ENCODE results near the gene TMEM132D.

The TMEM132D gene

GRCh38 chr12:129466499-129466898 lies 437.3 kb downstream of the TMEM132D start:
- H3K27me3 ChIP-seq = no peaks in the 10 kb centered on the region
- no peak for TF ChIP-seq Cebpa-rat (IDR thresholded peaks at IDR 0.05)

GRCh38 chr12:129459886-129460285 lies 443.9 kb downstream of the TMEM132D start:
- no peaks in the 10 kb centered on the region for H4K20me1 ChIP-seq
- H3K9ac ChIP-seq = no peak overlapping the region
- H3K4me1 ChIP-seq = no peaks in the 10 kb centered on the region
- H3K4me2 ChIP-seq = no peak overlapping the region
- H3K27me3 ChIP-seq = no peaks in the 10 kb centered on the region
- no peaks in the 10 kb centered on the region for H3K36me3 ChIP-seq
- TF ChIP-seq Cebpa-rat (IDR thresholded peaks at IDR 0.05) = no peak
- no peak overlapping the region for H3K27ac ChIP-seq
- H3K9me3 ChIP-seq = no peaks in the 10 kb centered on the region
- no peak overlapping the region for H3K4me3 ChIP-seq

More at GRCh38 chr12:129466499-129466898, 437.3 kb downstream of the TMEM132D start:
- Histone ChIP-seq H3K4me1 (no peaks in the 10 kb centered on the region), H3K9ac (no peak overlapping the region), H3K36me3 (no peaks in the 10 kb centered on the region), H3K9me3 (no peaks in the 10 kb centered on the region), H3K4me2 (no peak overlapping the region), H4K20me1 (no peaks in the 10 kb centered on the region), H3K27ac (no peak overlapping the region), H3K4me3 (no peak overlapping the region)

- Histone ChIP-seq H3K27me3 (no peaks in the 10 kb centered on the region), H3K4me1 (no peaks in the 10 kb centered on the region), H3K36me3 (no peaks in the 10 kb centered on the region), H3K4me2 (no peak overlapping the region), H3K27ac (no peak overlapping the region), H3K9me3 (no peaks in the 10 kb centered on the region), H3K4me3 (no peak overlapping the region), H3K9ac (no peak overlapping the region), H4K20me1 (no peaks in the 10 kb centered on the region)
- no peak for TF ChIP-seq Cebpa-rat (IDR thresholded peaks at IDR 0.05)
Measured at GRCh38 chr12:129446696-129447095, 457.1 kb downstream of the TMEM132D start.

DNA sequence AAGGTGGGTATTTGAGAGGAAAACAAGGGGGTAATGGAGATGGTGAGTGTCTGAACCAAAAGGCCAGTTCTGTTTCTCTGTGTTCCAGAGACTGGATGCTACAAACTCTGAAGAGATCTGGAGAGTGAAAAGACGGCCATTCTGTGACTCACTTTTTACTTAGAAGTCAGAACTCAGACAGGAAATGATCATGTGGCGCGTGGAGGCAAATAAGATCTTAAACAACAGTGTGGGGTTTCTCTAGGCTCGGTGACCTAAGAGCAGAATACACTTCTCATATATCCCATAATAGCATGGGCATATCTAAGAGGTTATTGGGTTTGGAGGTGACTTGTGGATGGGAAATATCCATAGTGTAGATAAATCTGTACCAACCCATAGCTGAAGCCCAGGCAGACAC lies 463.5 kb downstream of the TMEM132D start:
- no peaks in the 10 kb centered on the region for H3K27me3 ChIP-seq
- H3K4me2 ChIP-seq = no peak overlapping the region
- no peaks in the 10 kb centered on the region for H3K4me1 ChIP-seq
- H3K9me3 ChIP-seq = no peaks in the 10 kb centered on the region
- no peaks in the 10 kb centered on the region for H3K36me3 ChIP-seq
- no peak overlapping the region for H3K27ac ChIP-seq
- no peak overlapping the region for H3K9ac ChIP-seq
- H4K20me1 ChIP-seq = no peaks in the 10 kb centered on the region
- no peak for TF ChIP-seq Cebpa-rat (IDR thresholded peaks at IDR 0.05)
- no peak overlapping the region for H3K4me3 ChIP-seq

DNA sequence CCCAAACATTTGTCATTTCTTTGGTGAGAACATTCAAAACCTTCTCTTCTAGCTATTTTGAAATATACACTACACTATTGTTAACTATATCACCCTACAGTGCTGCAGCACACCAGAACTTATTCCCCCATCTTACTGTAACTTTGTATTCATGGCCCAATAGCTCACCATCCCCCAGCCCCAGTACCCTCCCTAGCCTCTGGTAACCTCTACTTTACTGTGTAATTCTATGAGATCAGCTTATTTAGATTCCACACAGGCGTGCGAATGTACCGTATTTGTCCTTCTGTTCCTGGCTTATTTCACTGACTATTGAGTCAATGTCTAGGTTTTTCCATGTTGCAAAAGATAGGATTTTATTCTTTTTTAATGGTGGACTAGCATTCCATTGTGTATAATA lies 469.0 kb downstream of the TMEM132D start:
- no peaks in the 10 kb centered on the region for H4K20me1 ChIP-seq
- H3K9me3 ChIP-seq = no peaks in the 10 kb centered on the region
- no peak overlapping the region for H3K4me3 ChIP-seq
- H3K27ac ChIP-seq = no peak overlapping the region
- H3K9ac ChIP-seq = no peak overlapping the region
- H3K27me3 ChIP-seq = no peaks in the 10 kb centered on the region
- no peaks in the 10 kb centered on the region for H3K4me1 ChIP-seq
- no peak overlapping the region for H3K4me2 ChIP-seq
- TF ChIP-seq Cebpa-rat (IDR thresholded peaks at IDR 0.05) = no peak
- no peaks in the 10 kb centered on the region for H3K36me3 ChIP-seq

- H3K9me3 ChIP-seq = no peaks in the 10 kb centered on the region
- H3K4me1 ChIP-seq = no peaks in the 10 kb centered on the region
- H3K27ac ChIP-seq = no peak overlapping the region
- TF ChIP-seq Cebpa-rat (IDR thresholded peaks at IDR 0.05) = no peak
- no peaks in the 10 kb centered on the region for H4K20me1 ChIP-seq
- H3K27me3 ChIP-seq = no peaks in the 10 kb centered on the region
- H3K4me2 ChIP-seq = no peak overlapping the region
- H3K9ac ChIP-seq = no peak overlapping the region
- H3K36me3 ChIP-seq = no peaks in the 10 kb centered on the region
- H3K4me3 ChIP-seq = no peak overlapping the region
Measured at GRCh38 chr12:129428240-129428936, 475.4 kb downstream of the TMEM132D start.

GRCh38 chr12:129423041-129423580 lies 480.7 kb downstream of the TMEM132D start:
- no peak for TF ChIP-seq Cebpa-rat (IDR thresholded peaks at IDR 0.05)
- no peaks in the 10 kb centered on the region for H3K4me1 ChIP-seq
- no peak overlapping the region for H3K4me3 ChIP-seq
- no peaks in the 10 kb centered on the region; the same call in 1 of the 2 replicates for H3K9me3 ChIP-seq
- H3K36me3 ChIP-seq = no peaks in the 10 kb centered on the region
- no peak overlapping the region for H3K27ac ChIP-seq
- no peaks in the 10 kb centered on the region for H3K27me3 ChIP-seq
- H3K4me2 ChIP-seq = no peak overlapping the region
- no peak overlapping the region for H3K9ac ChIP-seq
- no peaks in the 10 kb centered on the region for H4K20me1 ChIP-seq

DNA sequence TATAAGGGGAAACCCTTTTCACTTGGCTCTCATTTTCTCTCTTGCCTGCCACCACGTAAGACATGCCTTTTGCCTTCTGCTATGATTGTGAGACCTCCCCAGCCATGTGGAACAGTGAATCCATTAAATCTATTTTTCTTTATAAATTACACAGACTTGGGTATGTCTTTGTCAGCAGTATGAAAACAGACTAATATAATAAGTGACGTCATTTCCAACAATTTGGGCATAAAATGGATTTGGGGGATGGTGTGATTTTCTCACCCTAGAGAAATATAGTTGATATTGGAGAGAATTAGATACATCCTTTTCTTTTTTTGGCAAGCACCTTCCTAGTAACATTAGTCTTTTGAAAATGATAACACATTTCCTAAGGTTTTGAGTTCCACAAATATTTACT lies 490.5 kb downstream of the TMEM132D start:
- Histone ChIP-seq H3K27me3 (no peaks in the 10 kb centered on the region), H3K36me3 (no peaks in the 10 kb centered on the region), H3K27ac (no peak overlapping the region), H3K4me1 (no peaks in the 10 kb centered on the region), H3K4me2 (no peak overlapping the region), H4K20me1 (no peaks in the 10 kb centered on the region), H3K4me3 (no peak overlapping the region), H3K9me3 (no peaks in the 10 kb centered on the region; the same call in 1 of the 2 replicates), H3K9ac (no peak overlapping the region)
- TF ChIP-seq Cebpa-rat (IDR thresholded peaks at IDR 0.05) = no peak

DNA sequence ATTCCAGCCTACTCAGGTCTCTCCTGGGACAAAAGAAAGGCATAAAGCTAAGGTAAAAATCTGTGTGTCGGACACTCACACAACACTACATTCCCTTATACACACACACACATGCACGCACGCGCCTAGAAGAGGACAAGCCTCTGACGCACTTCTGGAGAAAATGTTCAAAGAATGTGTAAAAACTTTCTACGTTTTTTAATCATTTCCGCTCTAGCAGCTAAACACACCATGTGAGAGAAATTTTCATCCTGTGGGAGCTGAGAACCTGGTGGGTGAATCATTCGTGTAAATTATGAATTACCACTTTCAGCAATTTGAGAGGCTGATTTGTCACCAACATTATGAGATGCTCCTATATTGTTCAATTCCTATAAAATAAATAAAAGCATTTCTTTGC lies 494.5 kb downstream of the TMEM132D start:
- no peaks in the 10 kb centered on the region for H3K4me1 ChIP-seq
- no peaks in the 10 kb centered on the region for H3K9me3 ChIP-seq
- H4K20me1 ChIP-seq = no peaks in the 10 kb centered on the region
- no peak overlapping the region for H3K9ac ChIP-seq
- H3K36me3 ChIP-seq = no peaks in the 10 kb centered on the region
- no peaks in the 10 kb centered on the region for H3K27me3 ChIP-seq
- no peak overlapping the region for H3K27ac ChIP-seq
- no peak overlapping the region for H3K4me2 ChIP-seq
- H3K4me3 ChIP-seq = no peak overlapping the region
- no peak for TF ChIP-seq Cebpa-rat (IDR thresholded peaks at IDR 0.05)

DNA sequence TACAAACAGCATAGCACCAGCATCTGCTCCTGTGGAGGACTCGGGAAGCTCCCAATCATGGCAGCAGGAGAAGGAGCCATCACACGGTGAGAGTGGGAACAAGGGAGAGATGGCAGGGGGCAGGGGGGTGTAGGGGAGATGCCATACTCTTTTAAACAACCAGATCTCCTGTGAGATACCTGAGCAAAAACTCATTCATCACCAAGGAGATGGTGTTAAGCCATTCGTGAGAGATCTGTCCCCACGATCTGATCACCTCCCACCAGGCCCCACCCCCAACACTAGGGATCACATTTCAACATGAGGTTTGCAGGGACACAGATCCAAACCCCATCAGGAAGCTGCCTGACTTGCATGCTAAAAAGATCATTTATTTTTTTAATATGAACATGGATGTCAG lies 499.3 kb downstream of the TMEM132D start:
- no peak overlapping the region for H3K4me2 ChIP-seq
- H3K27ac ChIP-seq = no peak overlapping the region
- no peaks in the 10 kb centered on the region for H4K20me1 ChIP-seq
- no peak overlapping the region for H3K9ac ChIP-seq
- no peaks in the 10 kb centered on the region for H3K9me3 ChIP-seq
- H3K4me3 ChIP-seq = no peak overlapping the region
- no peaks in the 10 kb centered on the region for H3K36me3 ChIP-seq
- TF ChIP-seq Cebpa-rat (IDR thresholded peaks at IDR 0.05) = no peak
- H3K27me3 ChIP-seq = no peaks in the 10 kb centered on the region
- H3K4me1 ChIP-seq = no peaks in the 10 kb centered on the region

Measured in BLaER1 (cell line).